T-cell (primary cell): ENCODE results near the gene SOX9. TPM values are rescaled to one million over a fixed set of nuclear protein-coding genes. Genes with fewer than 3 reads are reported as not detected.
A peak's percentile ranks its signal among the peaks of the same experiment; 100 is the strongest.

Experiments used
- ATAC-seq, 4 experiments: fragments of 200-7000 bp in 3 of 4; fragments of 150-1000 bp in 1 of 4; cut with Tn5 transposase; replicated peaks in 1 of 4; 1 replicate in 3 of 4; 2 replicates in 1 of 4; pipeline ENCODE4 v1.10.0; 2021; ENCODE audit warnings: moderate library complexity in 3 of 4, mild to moderate bottlenecking in 2 of 4, moderate number of reproducible peaks in 1 of 4
- CTCF ChIA-PET, 2 donors: fragments of 300-600 bp; sonication (Branson Sonifier 250); formaldehyde crosslinking; loops; one replicate each; lab custom pipeline; 2022; ENCODE audit warnings: antibody characterized with exemption in 2 of 2; lab: Charles Lee
- POLR2A ChIA-PET, 2 donors: fragments of 300-600 bp; sonication (Branson Sonifier 250); formaldehyde crosslinking; loops; one replicate each; lab custom pipeline; 2022; ENCODE audit warnings: antibody characterized with exemption in 2 of 2; lab: Charles Lee
- DNase-seq, 35 experiments: peaks; one replicate each; pipeline versions ENCODE4 v3.0.0 to v3.0.0-alpha.2; 2013 to 2023
- H3K27ac ChIP-seq: one replicate; pipeline ENCODE4 v1.5.1; 2013; ENCODE audit warnings: low read length
- H3K27me3 ChIP-seq, 2 experiments: replicated peaks in 1 of 2; 1 replicate in 1 of 2; 2 replicates in 1 of 2; pipeline versions ENCODE4 v1.6.1 to v1.7.0; 2013; ENCODE audit warnings: low read length in 1 of 2, mixed read lengths in 1 of 2; ENCODE audit not compliant: control insufficient read depth in 2 of 2, insufficient read depth in 2 of 2; ENCODE audit errors: extremely low read depth in 1 of 2
- H3K36me3 ChIP-seq, 2 donors: 1 replicate in 1 of 2; 2 replicates in 1 of 2; pipeline versions ENCODE4 v1.6.1 to v1.7.0; 2013; ENCODE audit warnings: low read length in 1 of 2; ENCODE audit not compliant: control insufficient read depth in 2 of 2, insufficient read depth in 1 of 2; ENCODE audit errors: extremely low read depth in 1 of 2
- H3K4me1 ChIP-seq, 2 experiments: 1 replicate in 1 of 2; 2 replicates in 1 of 2; pipeline versions ENCODE4 v1.6.1 to v1.7.0; 2013; ENCODE audit warnings: low read length in 2 of 2, mixed read lengths in 1 of 2; ENCODE audit not compliant: insufficient read depth in 2 of 2, control insufficient read depth in 1 of 2; ENCODE audit errors: extremely low read depth in 1 of 2
- H3K4me3 ChIP-seq, 2 donors: 1 replicate in 1 of 2; 2 replicates in 1 of 2; pipeline versions ENCODE4 v1.5.1 to v1.7.0; 2013; ENCODE audit warnings: mild to moderate bottlenecking in 2 of 2, low read length in 1 of 2, moderate library complexity in 1 of 2; ENCODE audit not compliant: control insufficient read depth in 1 of 2; ENCODE audit errors: extremely low read depth in 1 of 2
- H3K9me3 ChIP-seq: 2 replicates; pipeline ENCODE4 v1.7.0; 2013
- H3K27ac Mint-ChIP-seq, 2 donors: one replicate each; pipeline ENCODE4 v1.8.0; 2020 to 2021; ENCODE audit warnings: mild to moderate bottlenecking in 2 of 2, mixed read lengths in 2 of 2
- H3K27me3 Mint-ChIP-seq, 2 donors: one replicate each; pipeline ENCODE4 v1.8.0; 2021 to 2022; ENCODE audit warnings: mixed read lengths in 2 of 2
- H3K36me3 Mint-ChIP-seq: one replicate; pipeline ENCODE4 v1.8.0; 2021; ENCODE audit warnings: mixed read lengths
- H3K4me1 Mint-ChIP-seq, 3 donors: one replicate each; pipeline ENCODE4 v1.8.0; 2020 to 2022; ENCODE audit warnings: mixed read lengths in 3 of 3, mild to moderate bottlenecking in 1 of 3
- H3K4me3 Mint-ChIP-seq, 3 donors: one replicate each; pipeline ENCODE4 v1.8.0; 2020 to 2022; ENCODE audit warnings: mild to moderate bottlenecking in 3 of 3, mixed read lengths in 3 of 3, moderate library complexity in 3 of 3
- H3K9me3 Mint-ChIP-seq, 3 donors: one replicate each; pipeline ENCODE4 v1.8.0; 2020 to 2022; ENCODE audit warnings: mixed read lengths in 3 of 3
- WGBS: methylation state at CpG from one replicate; pipeline ENCODE4 v1.1.5; 2013; ENCODE audit warnings: missing lambda C conversion rate; ENCODE audit not compliant: insufficient coverage; 5-methylcytosine and 5-hydroxymethylcytosine counted together
- total RNA-seq, 35 experiments: library from RNA in 6 of 35; stranded (reverse) in 6 of 35; fragments of 120-200 nt in 1 of 35; gene quantifications; one replicate each; pipeline versions ENCODE4 v1.2.1 to v1.2.4 and lab custom pipeline; 2013 to 2026

The SOX9 gene
- total RNA-seq, 5 donors from 2014 or later (not counting 1 experiment from before 2014, with no cell fraction given) = 0.13 to 0.35 (median 0.23) TPM; not detected in 2

GRCh38 chr17:72113751-72114150 is 7.1 kb upstream of the SOX9 start:
- ChIA-PET CTCF (no interaction called here), POLR2A (no interaction called here)
- Mint-ChIP-seq H3K9me3 (peaks cover 0 to 4% (median 0%) of the 10 kb centered on the region in 3 donors), H3K27ac (no peak overlapping the region), H3K4me1 (peaks cover 0 to 16% (median 9%) of the 10 kb centered on the region in 3 donors), H3K27me3 (peaks cover 56 to 66% of the 10 kb centered on the region in 2 donors), H3K36me3 (no peaks in the 10 kb centered on the region), H3K4me3 (no peak overlapping the region)
- no peak for DNase-seq
- ATAC-seq = no peak
- no peak overlapping the region for H3K4me3 ChIP-seq
- H3K36me3 ChIP-seq = no peaks in the 10 kb centered on the region
- H3K4me1 ChIP-seq = peaks cover 0 to 19% of the 10 kb centered on the region in 2 experiments
- 92% methylated on average over 4 of the region's 4 CpGs for WGBS
- H3K9me3 ChIP-seq = no peaks in the 10 kb centered on the region
- H3K27ac ChIP-seq = no peak overlapping the region
- H3K27me3 ChIP-seq = peaks cover 14 to 41% of the 10 kb centered on the region in 2 experiments

- Mint-ChIP-seq H3K4me3 (no peak overlapping the region), H3K27me3 (peaks cover 65 to 68% of the 10 kb centered on the region in 2 donors), H3K27ac (no peak overlapping the region), H3K9me3 (no peaks in the 10 kb centered on the region), H3K4me1 (peaks cover 5 to 19% (median 12%) of the 10 kb centered on the region in 3 donors), H3K36me3 (no peaks in the 10 kb centered on the region)
- CTCF ChIA-PET = no interaction called here
- H3K4me1 ChIP-seq = peaks cover 0 to 19% of the 10 kb centered on the region in 2 experiments
- DNase-seq (no peak), ATAC-seq (no peak)
- POLR2A ChIA-PET = no interaction called here
- no peak overlapping the region for H3K4me3 ChIP-seq
- H3K27me3 ChIP-seq = peaks cover 16 to 54% of the 10 kb centered on the region in 2 experiments
- no peak overlapping the region for H3K27ac ChIP-seq
- WGBS = 12% methylated on average over 17 of the region's 39 CpGs
- no peaks in the 10 kb centered on the region for H3K9me3 ChIP-seq
- no peaks in the 10 kb centered on the region for H3K36me3 ChIP-seq
These were observed 4.9 kb upstream of the SOX9 start for GRCh38 chr17:72115781-72116525.

- Mint-ChIP-seq H3K36me3 (no peaks in the 10 kb centered on the region), H3K9me3 (no peaks in the 10 kb centered on the region), H3K4me1 (peaks cover 5 to 23% (median 13%) of the 10 kb centered on the region in 3 donors), H3K4me3 (peak overlapping the region in 1 of 3 donors; percentile 17), H3K27me3 (peaks cover 71 to 72% of the 10 kb centered on the region in 2 donors), H3K27ac (no peak overlapping the region)
- H3K9me3 ChIP-seq = no peaks in the 10 kb centered on the region
- 10% methylated on average over 57 of the region's 58 CpGs for WGBS
- no peak overlapping the region for H3K27ac ChIP-seq
- H3K36me3 ChIP-seq = no peaks in the 10 kb centered on the region
- DNase-seq (no peak), ATAC-seq (no peak)
- no peak overlapping the region for H3K4me3 ChIP-seq
- CTCF ChIA-PET = interaction anchor here in 1 of 2 donors (0.6 kb wide), 1 partner anchor 664 kb away, joined by 3 read pairs; no protein-coding TSS in a partner anchor
- H3K4me1 ChIP-seq = peaks cover 0 to 25% of the 10 kb centered on the region in 2 experiments
- H3K27me3 ChIP-seq = peaks cover 16 to 64% of the 10 kb centered on the region in 2 experiments
- POLR2A ChIA-PET = no interaction called here
These were observed 3.9 kb upstream of the SOX9 start for GRCh38 chr17:72116661-72117521.

DNA sequence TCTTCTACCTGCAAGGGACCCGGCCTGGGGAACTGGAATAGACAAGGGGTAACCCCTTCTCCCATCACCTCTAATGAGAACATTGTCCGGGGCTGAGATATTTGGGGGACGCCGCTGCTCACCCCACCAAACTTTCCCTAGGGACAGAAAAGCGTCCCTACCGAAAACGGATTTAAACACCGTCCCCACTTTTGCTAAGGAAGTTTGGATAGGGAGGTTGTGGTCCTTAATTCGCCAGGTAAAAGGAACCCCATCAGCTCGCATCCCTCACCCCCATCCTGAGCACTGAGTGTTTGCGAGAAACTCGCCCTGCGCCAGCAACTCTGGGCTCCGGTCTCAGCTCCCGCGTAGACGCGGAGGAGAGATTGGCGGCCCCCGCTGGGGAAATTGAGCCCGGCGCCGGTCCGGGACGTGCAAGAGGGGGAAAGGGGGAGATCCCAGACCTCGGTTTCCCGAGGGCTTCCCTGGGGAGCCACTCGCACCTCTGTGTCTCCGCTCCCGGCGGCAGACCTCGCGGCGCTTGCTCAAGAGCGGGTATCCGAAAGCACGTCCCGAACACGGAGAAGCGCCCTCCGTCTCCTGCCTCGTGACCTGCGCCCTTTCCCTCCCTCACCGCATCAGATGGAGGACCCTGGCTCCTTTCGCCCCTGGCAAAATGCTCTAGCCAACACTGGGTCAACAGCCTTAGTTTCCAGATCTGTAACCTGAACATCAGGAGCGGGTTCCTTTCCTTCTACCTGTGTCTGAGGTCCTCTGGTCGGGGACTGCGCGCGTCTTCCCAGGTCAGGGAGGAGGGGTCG is 3.1 kb upstream of the SOX9 start:
- H3K27ac Mint-ChIP-seq = peak overlapping the region in 1 of 2 donors; percentile 43
- POLR2A ChIA-PET = no interaction called here
- H3K9me3 Mint-ChIP-seq = no peaks in the 10 kb centered on the region
- H3K4me3 ChIP-seq = no peak overlapping the region
- peak overlapping the region in 1 of 3 donors; percentile 25 for H3K4me3 Mint-ChIP-seq
- peaks cover 5 to 25% (median 15%) of the 10 kb centered on the region in 3 donors for H3K4me1 Mint-ChIP-seq
- WGBS = 5% methylated on average over 41 of the region's 51 CpGs
- H3K27me3 ChIP-seq = peaks cover 16 to 71% of the 10 kb centered on the region in 2 experiments
- peaks cover 0 to 26% of the 10 kb centered on the region in 2 experiments for H3K4me1 ChIP-seq
- no peaks in the 10 kb centered on the region for H3K9me3 ChIP-seq
- H3K36me3 Mint-ChIP-seq = no peaks in the 10 kb centered on the region
- ATAC-seq = no peak
- CTCF ChIA-PET = no interaction called here
- H3K36me3 ChIP-seq = no peaks in the 10 kb centered on the region
- H3K27ac ChIP-seq = no peak overlapping the region
- no peak for DNase-seq
- peaks cover 68 to 77% of the 10 kb centered on the region in 2 donors for H3K27me3 Mint-ChIP-seq

DNA sequence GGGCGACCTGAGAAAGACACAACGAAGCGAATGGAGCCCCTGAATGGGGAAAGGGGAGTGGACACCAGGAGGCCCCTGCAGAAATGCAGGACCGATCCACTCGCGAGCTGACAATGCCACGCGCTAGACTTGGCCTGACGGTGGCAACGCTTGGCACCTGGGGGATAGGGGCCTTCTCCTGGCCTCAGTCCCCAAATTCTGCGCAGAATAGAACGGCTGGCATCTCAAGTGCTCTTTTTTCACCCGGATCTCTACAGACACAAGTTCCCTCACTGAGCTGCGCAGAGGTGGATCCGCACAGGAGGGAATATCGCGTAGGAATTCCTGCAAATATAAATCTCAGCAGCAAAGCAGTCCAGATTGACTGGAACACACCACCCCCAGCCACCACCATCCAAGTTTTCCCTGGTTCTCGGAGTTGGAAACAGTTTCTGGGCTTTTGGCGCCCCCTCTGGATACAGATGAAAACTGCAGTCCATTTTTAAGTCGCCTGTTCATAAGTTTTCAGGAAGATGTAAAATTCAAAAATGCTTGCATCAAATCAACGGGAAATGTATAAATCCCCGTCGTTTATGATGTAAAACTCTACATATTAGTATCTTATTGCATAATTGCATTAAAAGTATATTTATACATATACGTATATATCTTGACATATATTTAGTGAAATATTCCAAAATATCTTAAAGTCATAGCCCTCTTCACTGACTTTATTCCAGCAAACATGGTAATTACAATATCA is 2.3 kb upstream of the SOX9 start:
- peaks cover 69 to 78% of the 10 kb centered on the region in 2 donors for H3K27me3 Mint-ChIP-seq
- ATAC-seq (no peak), DNase-seq (peak in 4 of 35 experiments; percentile 5 to 38 (median 7))
- H3K4me3 Mint-ChIP-seq = peak overlapping the region in 2 of 3 donors; percentile 13 to 25
- H3K4me1 Mint-ChIP-seq = peaks cover 10 to 28% (median 18%) of the 10 kb centered on the region in 3 donors
- no peaks in the 10 kb centered on the region for H3K9me3 ChIP-seq
- POLR2A ChIA-PET = no interaction called here
- H3K36me3 ChIP-seq = no peaks in the 10 kb centered on the region
- no peaks in the 10 kb centered on the region for H3K36me3 Mint-ChIP-seq
- peaks cover 0 to 26% of the 10 kb centered on the region in 2 experiments for H3K4me1 ChIP-seq
- 14% methylated on average over 18 of the region's 24 CpGs for WGBS
- H3K27me3 ChIP-seq = peaks cover 19 to 78% of the 10 kb centered on the region in 2 experiments
- H3K27ac Mint-ChIP-seq = no peak overlapping the region
- no peak overlapping the region for H3K4me3 ChIP-seq
- CTCF ChIA-PET = no interaction called here
- no peaks in the 10 kb centered on the region for H3K9me3 Mint-ChIP-seq
- H3K27ac ChIP-seq = no peak overlapping the region
